Measurements from ENCODE around the gene ARL13B.
"Not testable (repeated sequence)": the region's sequence is repeated elsewhere in the genome, so short reads cannot be mapped to it uniquely, and the experiment has no call there.

The ARL13B gene

DNA sequence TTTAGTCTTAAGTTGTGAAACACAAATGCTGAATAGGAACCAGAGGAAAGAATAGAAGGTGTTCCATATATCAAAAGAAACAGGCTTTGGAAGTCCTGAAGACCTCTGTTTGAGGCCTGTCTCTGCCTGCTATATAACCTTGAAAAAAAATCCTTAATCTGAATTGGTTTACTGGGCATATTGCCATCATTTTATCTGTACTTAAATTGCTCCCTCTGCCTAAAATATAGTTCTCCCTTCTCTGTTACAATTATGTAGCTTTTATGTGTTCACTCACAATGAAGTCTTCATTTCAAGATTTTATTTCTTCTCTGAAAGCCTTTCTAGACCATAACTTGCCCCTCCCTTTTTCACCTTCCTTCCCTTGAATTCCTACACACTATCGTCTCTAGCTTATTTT, 21.2 kb downstream of the ARL13B start:
- no peak for DNase-seq (ENCODE audit: low read depth)

DNA sequence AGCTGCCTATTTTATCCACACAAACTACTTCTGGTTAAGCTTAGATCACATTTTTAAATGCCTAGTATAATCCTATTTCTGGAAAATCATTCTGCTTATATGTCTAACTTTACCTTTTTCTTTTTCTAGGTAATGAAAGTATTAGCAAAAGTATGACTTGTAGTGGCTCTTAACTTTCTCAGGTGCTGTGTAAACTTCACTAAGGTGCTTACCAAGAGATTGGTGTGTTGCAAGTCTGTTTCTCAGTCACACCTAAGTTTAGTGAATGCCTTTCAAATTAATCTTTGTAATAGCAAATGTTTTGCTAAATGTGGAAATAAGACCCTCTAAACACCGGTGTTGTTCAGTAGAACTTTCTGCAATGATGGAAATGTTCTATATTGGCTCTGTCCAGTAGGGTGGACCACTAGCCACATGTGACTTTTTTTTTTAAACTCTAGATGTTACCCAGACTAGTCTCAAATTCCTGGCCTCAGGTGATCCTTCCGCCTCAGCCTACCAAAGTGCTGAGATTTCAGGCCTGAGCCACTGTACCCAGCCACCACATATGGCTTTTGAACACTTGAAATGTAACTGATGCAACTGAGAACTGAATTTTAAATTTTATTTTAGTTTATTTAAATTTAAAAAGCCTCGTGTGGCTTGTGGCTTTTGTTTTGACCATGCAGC, 22.0 kb downstream of the ARL13B start:
- DNase-seq (ENCODE audit: low read depth) = no peak

GRCh38 chr3:94004301-94004910, 24.5 kb downstream of the ARL13B start:
- peak; percentile 74 for DNase-seq (ENCODE audit: low read depth)

DNA sequence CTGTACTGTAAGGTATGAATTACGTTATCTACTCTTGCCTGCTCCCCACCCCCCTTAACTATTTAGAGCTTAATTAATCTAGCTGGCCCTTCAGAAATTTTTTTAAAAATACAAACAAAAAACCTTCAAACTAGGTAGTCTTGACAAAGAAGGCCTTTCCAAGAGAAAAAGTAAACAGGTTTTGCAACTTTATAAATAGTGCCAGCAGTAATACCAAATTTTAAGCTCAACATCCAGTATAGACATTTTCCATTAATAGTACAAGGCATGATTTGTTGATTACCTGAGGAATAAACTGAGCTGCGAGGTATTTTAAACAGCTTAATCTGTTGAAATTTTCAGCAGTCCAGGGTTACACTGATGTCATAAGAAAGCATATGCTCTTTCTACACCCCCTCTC, 28.3 kb downstream of the ARL13B start:
- no peak for DNase-seq (ENCODE audit: low read depth)

- DNase-seq (ENCODE audit: low read depth) = no peak
Observed at GRCh38 chr3:94009608-94010007, 29.7 kb downstream of the ARL13B start.

GRCh38 chr3:94011233-94011711, 31.3 kb downstream of the ARL13B start:
- no peak for DNase-seq (ENCODE audit: low read depth)

DNA sequence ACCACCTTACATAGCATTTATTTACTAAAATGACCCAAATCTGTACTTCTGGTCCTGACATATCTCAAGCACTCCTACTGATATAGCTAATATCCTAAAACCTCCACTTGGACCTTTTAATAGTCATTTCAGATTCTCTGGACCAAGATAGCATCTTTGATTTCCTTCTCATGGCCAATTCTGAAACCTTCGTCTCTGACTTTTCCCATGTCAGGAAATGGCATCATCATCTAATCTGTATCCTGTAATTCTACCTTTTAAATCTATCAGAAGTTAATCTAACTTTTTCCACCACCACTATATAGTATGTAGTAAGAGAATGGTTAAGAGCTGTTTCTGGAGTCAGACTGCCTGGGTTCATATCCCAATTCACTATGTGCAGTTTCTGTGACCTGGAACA, 32.2 kb downstream of the ARL13B start:
- no peak for DNase-seq (ENCODE audit: low read depth)

- DNase-seq (ENCODE audit: low read depth) = no peak
Observed at GRCh38 chr3:94015025-94015424, 35.1 kb downstream of the ARL13B start.

- DNase-seq (ENCODE audit: low read depth) = no peak
Observed at GRCh38 chr3:94019659-94020058, 39.7 kb downstream of the ARL13B start.

- DNase-seq (ENCODE audit: low read depth) = no peak
Observed at GRCh38 chr3:94020293-94020692, 40.3 kb downstream of the ARL13B start.

DNA sequence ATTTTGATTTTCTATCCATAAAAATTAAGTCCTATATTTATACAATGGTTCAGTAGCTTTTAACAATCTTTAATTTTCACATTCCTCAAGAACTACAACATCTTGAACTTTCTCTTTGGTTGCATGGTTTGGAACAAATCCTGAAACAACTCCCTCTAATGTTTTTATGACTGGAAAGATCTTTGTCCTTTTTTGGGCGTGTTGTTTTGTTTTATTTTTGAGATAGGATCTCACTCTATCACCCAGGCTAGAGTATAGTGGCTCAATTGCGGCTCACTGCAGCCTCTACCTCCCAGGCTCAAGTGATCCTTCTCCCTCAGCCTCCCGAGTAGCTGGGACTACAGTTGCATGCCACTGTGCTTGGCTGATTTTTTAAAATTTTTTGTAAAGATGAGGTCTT, 44.4 kb downstream of the ARL13B start:
- no peak for DNase-seq (ENCODE audit: low read depth)

DNA sequence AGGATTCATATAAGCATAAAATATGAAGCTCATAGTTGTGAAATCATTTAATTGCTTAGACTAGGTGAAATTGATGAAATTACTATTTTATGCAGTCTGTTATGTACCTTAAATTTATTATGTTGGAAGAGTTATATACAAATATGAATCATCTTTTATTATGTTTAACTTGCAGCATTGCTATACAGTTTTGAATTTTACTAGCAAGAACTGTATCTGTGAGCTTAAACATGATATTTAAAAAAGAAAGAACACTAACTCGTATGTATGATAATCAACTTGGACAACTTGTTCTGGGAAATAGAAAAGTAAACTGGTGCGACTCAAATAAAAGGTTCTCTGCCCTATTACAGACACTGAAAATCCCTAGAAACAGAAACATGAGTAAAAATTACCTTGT, 46.7 kb downstream of the ARL13B start:
- no peak for DNase-seq (ENCODE audit: low read depth)

GRCh38 chr3:94028093-94028837, 48.3 kb downstream of the ARL13B start, which contains the start of gene STX19:
STX19 (minus strand) TSS chr3:94028597; CDS start chr3:94015269, 13,328 bp downstream.
- no peak for DNase-seq (ENCODE audit: low read depth)

GRCh38 chr3:94036909-94037507, 57.1 kb downstream of the ARL13B start:
- DNase-seq (ENCODE audit: low read depth) = peak; percentile 50

DNA sequence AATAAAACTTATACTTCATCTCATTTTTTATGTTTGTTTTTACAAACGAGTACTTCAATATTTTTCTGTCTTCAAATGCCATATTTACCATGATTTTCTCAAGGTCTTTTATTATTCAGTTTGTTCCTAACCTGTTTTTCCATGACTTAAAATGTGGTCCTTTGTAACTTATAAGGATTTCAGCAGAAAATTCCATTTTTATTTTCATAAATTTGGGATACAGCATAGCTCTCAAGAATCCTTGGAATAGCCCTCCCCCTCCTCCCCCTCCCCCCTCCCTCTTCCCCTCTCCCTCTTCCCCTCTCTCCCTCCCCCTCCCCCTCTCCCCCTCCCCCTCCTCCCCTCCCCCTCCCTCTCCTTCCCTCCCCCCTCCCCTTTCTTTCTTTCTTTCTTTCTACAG, 63.3 kb downstream of the ARL13B start:
- no peak for DNase-seq (ENCODE audit: low read depth)

DNA sequence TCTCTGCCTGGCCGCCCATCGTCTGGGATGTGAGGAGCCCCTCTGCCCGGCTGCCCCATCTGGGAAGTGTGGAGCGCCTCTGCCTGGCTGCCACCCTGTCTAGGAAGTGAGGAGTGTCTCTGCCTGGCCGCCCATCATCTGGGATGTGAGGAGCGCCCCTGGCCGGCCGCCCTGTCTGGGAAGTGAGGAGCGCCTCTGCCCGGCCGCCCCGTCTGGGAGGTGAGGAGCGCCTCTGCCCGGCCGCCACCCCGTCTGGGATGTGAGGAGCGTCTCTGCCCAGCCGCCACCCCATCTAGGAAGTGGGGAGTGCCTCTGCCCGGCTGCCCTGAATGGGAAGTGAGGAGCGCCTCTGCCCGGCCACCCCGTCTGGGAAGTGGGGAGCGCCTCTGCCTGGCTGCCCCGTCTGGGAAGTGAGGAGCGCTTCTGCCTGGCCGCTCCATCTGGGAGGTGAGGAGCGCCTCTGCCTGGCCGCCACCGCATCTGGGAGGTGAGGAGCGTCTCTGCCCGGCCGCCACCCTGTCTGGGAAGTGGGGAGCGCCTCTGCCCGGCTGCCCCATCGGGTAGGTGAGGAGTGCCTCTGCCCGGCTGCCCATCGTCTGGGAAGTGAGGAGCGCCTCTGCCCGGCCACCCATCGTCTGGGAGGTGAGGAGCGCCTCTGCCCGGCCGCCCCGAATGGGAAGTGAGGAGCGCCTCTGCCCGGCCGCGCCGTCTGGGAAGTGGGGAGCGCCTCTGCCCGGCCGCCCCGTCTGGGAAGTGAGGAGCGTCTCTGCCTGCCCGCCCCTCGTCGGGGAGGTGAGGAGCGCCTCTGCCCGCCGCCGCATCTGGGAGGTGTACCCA, 64.4 kb downstream of the ARL13B start:
- not testable (repeated sequence) for DNase-seq (ENCODE audit: low read depth)

GRCh38 chr3:94046533-94046932, 66.6 kb downstream of the ARL13B start:
- DNase-seq (ENCODE audit: low read depth) = no peak

DNA sequence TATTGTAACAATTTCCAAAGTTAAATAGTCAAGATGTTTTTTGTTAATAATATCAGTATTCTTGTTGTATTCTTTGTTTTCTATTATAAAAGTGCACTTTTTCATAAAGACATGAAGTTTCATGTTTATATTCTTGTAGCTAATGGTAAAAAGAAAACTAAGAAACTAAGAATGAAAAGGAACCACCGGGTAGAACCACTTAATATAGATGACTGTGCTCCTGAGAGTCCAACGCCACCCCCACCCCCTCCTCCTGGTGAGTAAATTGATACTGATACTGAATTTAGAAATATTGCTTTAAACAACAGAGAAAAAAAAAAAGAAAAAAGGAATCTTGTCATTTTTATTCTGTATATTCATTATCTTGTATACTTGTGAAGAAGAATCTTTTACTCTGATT, 69.3 kb downstream of the ARL13B start:
- no peak for DNase-seq (ENCODE audit: low read depth)

DNA sequence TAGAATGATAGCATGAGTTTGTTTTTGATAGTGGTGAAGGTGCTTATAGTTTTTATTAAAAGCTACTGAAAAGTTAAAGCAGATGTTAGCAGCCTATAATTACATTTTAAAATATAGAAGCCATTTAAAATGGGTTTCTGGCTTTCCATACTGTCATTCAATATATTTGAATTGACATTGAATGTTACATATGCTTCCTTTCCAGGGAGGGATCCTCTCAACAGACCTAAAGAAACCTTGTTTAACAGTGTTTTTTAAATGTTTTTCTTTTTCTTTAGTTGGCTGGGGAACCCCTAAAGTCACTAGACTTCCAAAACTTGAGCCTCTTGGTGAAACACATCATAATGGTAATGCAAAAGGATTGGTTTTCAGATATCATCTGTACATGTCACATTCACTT, 70.6 kb downstream of the ARL13B start:
- DNase-seq (ENCODE audit: low read depth) = no peak

- no peak for DNase-seq (ENCODE audit: low read depth)
Observed at GRCh38 chr3:94061297-94061696, 81.3 kb downstream of the ARL13B start.

- DNase-seq (ENCODE audit: low read depth) = peak; percentile 96
Observed at GRCh38 chr3:94062513-94063404, 82.8 kb downstream of the ARL13B start, which contains the start of the genes DHFR2 and NSUN3. DHFR2 (minus strand) TSS chr3:94062916; CDS start chr3:94061511, 1,405 bp downstream. NSUN3 (plus strand) TSS chr3:94063061; CDS start chr3:94063127, 66 bp downstream.
